ENCODE results near the gene VAC14.

Gene VAC14

GRCh38 chr16:70740914-70741782 lies 59.8 kb downstream of the VAC14 start:
- no peak for DNase-seq

GRCh38 chr16:70740174-70740913 lies 60.6 kb downstream of the VAC14 start:
- no peak for DNase-seq

- no peak for DNase-seq
These were observed 61.6 kb downstream of the VAC14 start for GRCh38 chr16:70739389-70739788.

- no peak for DNase-seq
These were observed 62.6 kb downstream of the VAC14 start for GRCh38 chr16:70738083-70738977.

GRCh38 chr16:70737377-70738082 lies 63.4 kb downstream of the VAC14 start:
- DNase-seq, result peak; percentile 17

- no peak for DNase-seq
These were observed 64.2 kb downstream of the VAC14 start for GRCh38 chr16:70736465-70737376.

- no peak for DNase-seq
These were observed 65.6 kb downstream of the VAC14 start for GRCh38 chr16:70735141-70735979.

- DNase-seq, result no peak
These were observed 66.3 kb downstream of the VAC14 start for GRCh38 chr16:70734522-70735095.

GRCh38 chr16:70730944-70731343 lies 70.0 kb downstream of the VAC14 start:
- no peak for DNase-seq

GRCh38 chr16:70730031-70730430 lies 70.9 kb downstream of the VAC14 start:
- DNase-seq, result no peak

- DNase-seq, result no peak
These were observed 71.7 kb downstream of the VAC14 start for GRCh38 chr16:70729292-70729691.

GRCh38 chr16:70728150-70728549 lies 72.8 kb downstream of the VAC14 start:
- DNase-seq, result no peak

- DNase-seq, result no peak
These were observed 74.0 kb downstream of the VAC14 start for GRCh38 chr16:70726892-70727361.

- DNase-seq, result no peak
These were observed 74.8 kb downstream of the VAC14 start for GRCh38 chr16:70725912-70726828.

- DNase-seq, result no peak
These were observed 75.7 kb downstream of the VAC14 start for GRCh38 chr16:70725024-70725911.

- no peak for DNase-seq
These were observed 76.6 kb downstream of the VAC14 start for GRCh38 chr16:70724146-70725023.

Data from T-helper 9 cell (primary cell).